ENCODE results near the gene OR5M3.

OR5M3 gene

GRCh38 chr11:56473252-56473651 lies at the start of gene OR5M3:
Gene OR5M3 (minus strand): TSS chr11:56473352. CDS start chr11:56470497, 2,855 bp downstream.
- DNase-seq = no peak

GRCh38 chr11:56522008-56522407 lies 48.9 kb upstream of the OR5M3 start:
- DNase-seq = no peak

DNA sequence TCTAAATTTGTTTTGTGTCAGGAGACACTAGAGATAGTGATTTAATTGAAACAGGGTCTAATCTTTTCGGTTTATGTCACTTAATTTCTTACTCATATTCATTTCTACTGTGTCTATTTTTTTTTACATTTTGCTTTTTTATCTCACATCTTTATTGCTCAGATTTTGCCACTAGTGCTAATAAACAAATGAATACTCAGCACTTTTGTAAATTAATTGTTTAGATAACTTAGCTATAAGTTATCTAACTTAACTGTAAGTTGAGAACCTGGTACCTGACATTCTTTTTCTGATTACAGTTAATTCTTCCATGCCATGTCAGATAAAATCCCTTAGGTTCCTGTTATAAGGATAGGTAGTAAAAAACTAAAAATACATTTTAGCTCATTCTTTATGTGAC lies 40.1 kb upstream of the OR5M3 start:
- DNase-seq = no peak

DNA sequence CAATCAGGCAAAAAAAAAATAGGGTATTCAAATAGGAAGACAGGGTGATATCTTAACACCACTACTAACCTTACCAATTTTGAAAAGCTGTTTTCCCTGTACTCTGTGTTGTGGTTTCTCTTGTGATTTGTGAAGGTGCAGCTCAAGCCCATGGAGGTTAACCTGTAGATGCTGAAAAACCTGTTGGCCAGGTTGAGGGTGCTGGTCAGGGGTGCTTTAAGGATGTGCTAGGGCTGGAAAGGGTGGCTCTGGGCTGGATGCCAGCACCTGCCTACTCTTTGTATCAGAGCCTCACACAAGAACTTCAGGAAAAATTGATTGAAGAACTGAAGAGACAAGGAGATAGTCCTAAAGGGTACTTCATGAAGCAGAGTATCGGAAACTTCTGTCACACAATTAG lies 36.3 kb upstream of the OR5M3 start:
- DNase-seq = no peak

DNA sequence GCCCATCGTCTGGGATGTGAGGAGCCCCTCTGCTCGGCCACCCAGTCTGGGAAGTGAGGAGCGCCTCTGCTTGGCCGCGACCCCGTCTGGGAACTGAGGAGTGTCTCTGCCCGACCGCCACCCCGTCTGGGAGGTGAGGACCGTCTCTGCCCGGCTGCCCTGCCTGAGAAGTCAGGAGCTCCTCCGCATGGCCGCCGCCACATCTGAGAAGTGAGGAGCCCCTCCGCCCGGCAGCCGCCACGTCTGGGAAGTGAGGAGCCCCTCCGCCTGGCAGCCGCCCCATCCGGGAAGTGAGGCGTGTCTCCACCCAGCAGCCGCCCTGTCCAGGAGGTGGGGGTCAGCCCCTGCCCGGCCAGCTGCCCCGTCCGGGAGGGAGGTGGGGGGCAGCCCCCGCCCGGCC lies 23.9 kb upstream of the OR5M3 start:
- no peak for DNase-seq

- DNase-seq = no peak
These were observed 22.0 kb upstream of the OR5M3 start for GRCh38 chr11:56495117-56495516.

GRCh38 chr11:56491270-56491669 lies 18.1 kb upstream of the OR5M3 start, which contains the start of gene OR5M8:
Gene OR5M8 (minus strand): TSS chr11:56491370. CDS start chr11:56491370, 0 bp downstream.
- no peak for DNase-seq

DNA sequence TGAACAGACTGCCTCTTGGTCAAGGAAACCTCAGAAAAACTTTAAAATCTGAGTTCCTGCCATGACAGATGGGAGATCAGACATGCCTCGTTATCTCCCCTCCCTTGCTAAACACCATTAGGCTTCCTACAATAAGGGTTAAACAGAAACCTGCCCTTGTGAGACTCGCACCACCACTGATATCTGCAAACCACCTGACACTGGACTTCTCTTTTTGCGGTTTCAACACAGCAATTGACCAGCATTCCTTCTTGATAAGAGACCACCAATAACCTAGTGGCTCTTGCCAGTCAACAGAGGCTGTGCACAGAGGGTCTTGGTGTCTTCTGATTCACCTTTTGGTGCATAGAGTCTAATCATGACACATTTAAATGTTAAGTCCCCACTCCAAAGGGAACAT lies 13.6 kb upstream of the OR5M3 start:
- DNase-seq = no peak

DNA sequence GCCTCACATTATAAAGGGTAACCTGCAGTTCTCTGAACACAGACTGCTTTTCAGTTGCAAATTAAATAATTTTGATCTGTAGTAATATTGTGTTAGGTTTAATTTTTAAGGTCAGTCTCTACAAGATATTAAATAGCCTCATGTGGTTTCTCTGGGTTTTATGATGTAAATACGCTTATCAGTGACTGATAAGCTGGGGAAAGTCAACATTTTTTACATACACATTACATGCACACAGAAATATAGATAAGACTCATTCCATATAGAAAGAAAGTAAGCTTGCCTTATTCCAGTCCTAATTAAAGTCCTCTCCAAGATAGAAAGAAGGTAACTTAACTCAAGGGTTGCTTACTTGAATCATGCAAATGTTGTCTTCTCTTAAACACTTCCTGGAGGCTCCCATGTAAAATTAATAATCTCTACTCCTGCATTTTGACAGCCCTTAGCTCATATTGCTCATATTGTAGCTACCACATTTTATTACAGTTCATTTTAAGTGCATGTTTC lies 1.6 kb upstream of the OR5M3 start:
- no peak for DNase-seq

DNA sequence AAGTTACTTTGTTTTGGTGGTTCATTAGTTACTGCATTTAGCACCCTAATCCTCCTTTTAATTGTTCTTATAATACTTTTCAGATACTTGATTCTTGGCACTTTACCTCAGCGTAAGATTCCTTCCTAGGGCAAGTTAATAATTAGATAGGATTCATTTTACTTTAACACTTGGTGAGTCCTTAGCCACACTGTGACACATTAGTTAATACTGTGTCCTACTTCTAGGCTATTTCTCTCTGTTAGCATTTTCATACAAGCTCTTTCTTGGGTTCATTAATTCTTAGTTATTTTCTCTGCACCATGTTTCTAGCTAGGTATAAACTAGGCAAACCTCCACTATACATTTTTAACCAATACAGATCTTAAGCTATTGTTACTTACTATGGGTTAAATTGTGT lies 16.1 kb downstream of the OR5M3 start:
- no peak for DNase-seq

- DNase-seq = no peak
These were observed 19.6 kb downstream of the OR5M3 start for GRCh38 chr11:56453521-56453920.

All from NCI-H2081 (cell line).